Prostate gland (tissue), 2 donors: ENCODE data around the gene TMTC1.

Experiments used
- POLR2A ChIP-seq: fragments of 450-650 bp; IDR thresholded peaks from one replicate; pipeline ENCODE4 v1.6.1; 2016; ENCODE audit warnings: antibody characterized with exemption, mild to moderate bottlenecking
- TF ChIP-seq, protein P1 (sequence below), 4 experiments: fragments of 200-600 bp in 2 of 4; fragments of 450-650 bp in 2 of 4; sonication (generic) in 2 of 4; IDR thresholded peaks; 1 replicate in 3 of 4; 2 replicates in 1 of 4; pipeline ENCODE4 v1.5.1; 2016 to 2019; ENCODE audit warnings: antibody characterized with exemption in 4 of 4, mild to moderate bottlenecking in 2 of 4, moderate library complexity in 2 of 4

GRCh38 chr12:29644536-29645162, 139.1 kb downstream of the TMTC1 start:
- TF ChIP-seq, protein P1, sequence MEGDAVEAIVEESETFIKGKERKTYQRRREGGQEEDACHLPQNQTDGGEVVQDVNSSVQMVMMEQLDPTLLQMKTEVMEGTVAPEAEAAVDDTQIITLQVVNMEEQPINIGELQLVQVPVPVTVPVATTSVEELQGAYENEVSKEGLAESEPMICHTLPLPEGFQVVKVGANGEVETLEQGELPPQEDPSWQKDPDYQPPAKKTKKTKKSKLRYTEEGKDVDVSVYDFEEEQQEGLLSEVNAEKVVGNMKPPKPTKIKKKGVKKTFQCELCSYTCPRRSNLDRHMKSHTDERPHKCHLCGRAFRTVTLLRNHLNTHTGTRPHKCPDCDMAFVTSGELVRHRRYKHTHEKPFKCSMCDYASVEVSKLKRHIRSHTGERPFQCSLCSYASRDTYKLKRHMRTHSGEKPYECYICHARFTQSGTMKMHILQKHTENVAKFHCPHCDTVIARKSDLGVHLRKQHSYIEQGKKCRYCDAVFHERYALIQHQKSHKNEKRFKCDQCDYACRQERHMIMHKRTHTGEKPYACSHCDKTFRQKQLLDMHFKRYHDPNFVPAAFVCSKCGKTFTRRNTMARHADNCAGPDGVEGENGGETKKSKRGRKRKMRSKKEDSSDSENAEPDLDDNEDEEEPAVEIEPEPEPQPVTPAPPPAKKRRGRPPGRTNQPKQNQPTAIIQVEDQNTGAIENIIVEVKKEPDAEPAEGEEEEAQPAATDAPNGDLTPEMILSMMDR (IDR thresholded peaks at IDR 0.05) = no peak
- TF ChIP-seq POLR2A = no peak
